PC-9 (cell line): ENCODE measurements around the gene EMILIN1. TPM values are rescaled to one million over a fixed set of nuclear protein-coding genes. Genes with fewer than 3 reads are reported as not detected.
A peak's percentile ranks its signal among the peaks of the same experiment; 100 is the strongest.

Source experiments
- BruUV-seq: library from RNA; stranded (reverse); fragments of 400-500 nt; replicated peaks from 2 replicates; lab custom pipeline; 2021; lab: Mats Ljungman, UMichigan
- CTCF ChIA-PET: fragments of 300-600 bp; sonication (Branson Sonifier 250); formaldehyde crosslinking; loops from one replicate; lab custom pipeline; 2022; ENCODE audit warnings: antibody characterized with exemption; lab: Charles Lee
- POLR2A ChIA-PET: fragments of 300-600 bp; sonication (Branson Sonifier 250); formaldehyde crosslinking; loops from one replicate; lab custom pipeline; 2022; ENCODE audit warnings: antibody characterized with exemption; ENCODE audit not compliant: unreplicated experiment; lab: Charles Lee
- DNase-seq, 2 experiments: peaks; one replicate each; pipeline versions ENCODE4 v3.0.0 to v3.0.0-alpha.2; 2015 to 2022; ENCODE audit warnings: mixed read lengths in 1 of 2
- H2AFZ ChIP-seq: fragments of 200-600 bp; sonication (generic); 2 replicates; pipeline ENCODE4 v1.8.1; 2017; ENCODE audit warnings: antibody characterized with exemption
- H3F3A ChIP-seq: fragments of 200-600 bp; sonication (generic); 2 replicates; pipeline ENCODE4 v1.8.1; 2017; ENCODE audit warnings: antibody characterized with exemption, mild to moderate bottlenecking, low read depth; ENCODE audit not compliant: insufficient read depth
- H3K27ac ChIP-seq: fragments of 200-600 bp; sonication (generic); 2 replicates; pipeline ENCODE4 v1.6.1; 2016; ENCODE audit warnings: mixed run types
- H3K27me3 ChIP-seq: fragments of 200-600 bp; sonication (generic); 2 replicates; pipeline ENCODE4 v1.6.1; 2016; ENCODE audit warnings: low read depth, mixed run types; ENCODE audit not compliant: insufficient read depth
- H3K36me3 ChIP-seq: fragments of 200-600 bp; sonication (generic); 2 replicates; pipeline ENCODE4 v1.6.1; 2016; ENCODE audit warnings: low read depth, mixed run types
- H3K4me1 ChIP-seq: fragments of 200-600 bp; sonication (generic); replicated peaks from 2 replicates; pipeline ENCODE4 v1.6.1; 2016; ENCODE audit warnings: mixed run types; ENCODE audit not compliant: insufficient read depth
- H3K4me2 ChIP-seq: fragments of 200-600 bp; sonication (generic); 2 replicates; pipeline ENCODE4 v1.6.1; 2017; ENCODE audit warnings: mixed run types
- H3K4me3 ChIP-seq: fragments of 200-600 bp; sonication (generic); 2 replicates; pipeline ENCODE4 v1.6.1; 2016; ENCODE audit warnings: mixed run types
- H3K79me2 ChIP-seq: fragments of 200-600 bp; sonication (generic); 2 replicates; pipeline ENCODE4 v1.6.1; 2017; ENCODE audit warnings: low read depth, mixed run types
- H3K9me2 ChIP-seq: fragments of 200-600 bp; sonication (generic); 2 replicates; pipeline ENCODE4 v1.8.1; 2017; ENCODE audit warnings: mild to moderate bottlenecking; ENCODE audit not compliant: insufficient read depth
- H3K9me3 ChIP-seq: fragments of 200-600 bp; sonication (generic); 2 replicates; pipeline ENCODE4 v1.8.1; 2016; ENCODE audit warnings: low read depth; ENCODE audit not compliant: insufficient read depth
- H4K20me1 ChIP-seq: fragments of 200-600 bp; sonication (generic); 2 replicates; pipeline ENCODE4 v1.8.1; 2017; ENCODE audit not compliant: insufficient read depth
- CTCF ChIP-seq: fragments of 200-600 bp; sonication (generic); conservative IDR thresholded peaks from 2 replicates; pipeline ENCODE4 v1.6.1; 2017; ENCODE audit warnings: mixed run types, antibody characterized with exemption, mild to moderate bottlenecking, moderate library complexity
- EZH2 ChIP-seq: fragments of 200-600 bp; sonication (generic); IDR thresholded peaks from 2 replicates; pipeline ENCODE4 v1.8.0; 2017; ENCODE audit warnings: antibody characterized with exemption, low read depth
- intact Hi-C: fragments of 100-400 bp; cut with micrococcal nuclease; formaldehyde crosslinking; loops from one replicate; pipeline ENCODE4 v1.10.0; 2022; ENCODE audit not compliant: unreplicated experiment
- total RNA-seq: library from RNA; stranded (reverse); gene quantifications from 2 replicates; pipeline ENCODE4 v1.2.3, GENCODE V29; 2021

The EMILIN1 gene
- total RNA-seq, 1 experiment from 2014 or later, result 1.6 TPM

GRCh38 chr2:27134781-27135477, 56.5 kb downstream of the EMILIN1 start:
- intact Hi-C loops, result loop anchor here (1.0 to 10.0 kb wide), 2 partner anchors 80 to 186 kb away; partner anchors contain the start of genes ATRAID, CAD and SLC5A6
- no peak for DNase-seq
- peaks cover 3% of the 10 kb centered on the region; the same call in 1 of the 2 replicates for H3F3A ChIP-seq
- H4K20me1 ChIP-seq, result peaks cover 7% of the 10 kb centered on the region; the same call in 1 of the 2 replicates
- BruUV-seq, result TSS peak; percentile 74
- peak overlapping the region; percentile 12; the same call in 1 of the 2 replicates for H3K27ac ChIP-seq
- peaks cover 19% of the 10 kb centered on the region for H3K79me2 ChIP-seq
- peak overlapping the region; percentile 94 for H2AFZ ChIP-seq
- POLR2A ChIA-PET, result no interaction called here
- no peak for TF ChIP-seq CTCF
- TF ChIP-seq EZH2, result no peak
- peak overlapping the region; percentile 89 for H3K4me2 ChIP-seq
- H3K36me3 ChIP-seq, result 0 out of 2 replicates have a peak, but pooled peaks cover 8% of the 10 kb centered on the region
- no peaks in the 10 kb centered on the region for H3K9me3 ChIP-seq
- no peaks in the 10 kb centered on the region for H3K27me3 ChIP-seq
- H3K4me1 ChIP-seq, result peaks cover 10% of the 10 kb centered on the region
- no peaks in the 10 kb centered on the region for H3K9me2 ChIP-seq
- CTCF ChIA-PET, result no interaction called here
- H3K4me3 ChIP-seq, result peak overlapping the region; percentile 83; the same call in 1 of the 2 replicates

GRCh38 chr2:27135478-27135955, 57.1 kb downstream of the EMILIN1 start:
- Histone ChIP-seq H3K27ac (no peak overlapping the region), H3K9me2 (no peaks in the 10 kb centered on the region), H3K79me2 (peaks cover 19% of the 10 kb centered on the region), H3F3A (no peaks in the 10 kb centered on the region; the same call in none of the 2 replicates), H3K4me1 (peaks cover 10% of the 10 kb centered on the region), H3K4me3 (no peak overlapping the region), H3K27me3 (0 out of 2 replicates have a peak, but pooled peaks cover 3% of the 10 kb centered on the region), H3K36me3 (0 out of 2 replicates have a peak, but pooled peaks cover 8% of the 10 kb centered on the region), H4K20me1 (peaks cover 7% of the 10 kb centered on the region; the same call in 1 of the 2 replicates), H3K4me2 (no peak overlapping the region), H2AFZ (no peak overlapping the region), H3K9me3 (no peaks in the 10 kb centered on the region)
- ChIA-PET POLR2A (no interaction called here), CTCF (no interaction called here)
- intact Hi-C loops, result loop anchor here (10.0 kb wide), 1 partner anchor 79 kb away; the partner anchor contains the start of genes ATRAID, CAD and SLC5A6
- TF ChIP-seq CTCF (no peak), EZH2 (no peak)
- BruUV-seq, result no TSS peak
- no peak for DNase-seq

Other genes starting within 250 kb of the EMILIN1 start
- gene DPYSL5, start 230.5 kb upstream of the EMILIN1 start, total RNA-seq, result not detected in 2 replicates
- gene MAPRE3, start 108.0 kb upstream of the EMILIN1 start, total RNA-seq, result 17.1 and 25.2 TPM in 2 replicates
- 60.9 and 65.6 TPM in 2 replicates for gene TMEM214, start 45.6 kb upstream of the EMILIN1 start, total RNA-seq
- gene AGBL5, start 26.9 kb upstream of the EMILIN1 start, total RNA-seq, result 63.2 and 64.0 TPM in 2 replicates
- gene OST4, start 7.0 kb upstream of the EMILIN1 start, total RNA-seq, result 165 and 166 TPM in 2 replicates
- 4.4 and 10.4 TPM in 2 replicates for gene KHK, start 8.2 kb downstream of the EMILIN1 start, total RNA-seq
- 0.37 TPM in 1 of 2 replicates, not detected in the other for gene CGREF1, start 40.5 kb downstream of the EMILIN1 start, total RNA-seq
- not detected in 2 replicates for gene ABHD1, start 45.2 kb downstream of the EMILIN1 start, total RNA-seq
- 35.7 and 36.2 TPM in 2 replicates for gene PREB, start 56.0 kb downstream of the EMILIN1 start, total RNA-seq
- gene PRR30, start 60.8 kb downstream of the EMILIN1 start, total RNA-seq, result not detected in 2 replicates
- gene TCF23, start 70.4 kb downstream of the EMILIN1 start, total RNA-seq, result not detected in 2 replicates
- 92.8 and 126 TPM in 2 replicates for gene ATRAID, start 133.4 kb downstream of the EMILIN1 start, total RNA-seq
- gene SLC5A6, start 133.7 kb downstream of the EMILIN1 start, total RNA-seq, result 49.0 and 70.0 TPM in 2 replicates
- gene CAD, start 138.8 kb downstream of the EMILIN1 start, total RNA-seq, result 41.5 and 70.8 TPM in 2 replicates
- 1.5 and 2.3 TPM in 2 replicates for gene SLC30A3, start 184.4 kb downstream of the EMILIN1 start, total RNA-seq
- gene DNAJC5G, start 196.8 kb downstream of the EMILIN1 start, total RNA-seq, result not detected in 2 replicates
- gene TRIM54, start 203.8 kb downstream of the EMILIN1 start, total RNA-seq, result 8.2 and 9.8 TPM in 2 replicates
- gene UCN, start 229.8 kb downstream of the EMILIN1 start, total RNA-seq, result 2.8 and 4.6 TPM in 2 replicates
- gene MPV17, start 244.5 kb downstream of the EMILIN1 start, total RNA-seq, result 42.2 and 47.5 TPM in 2 replicates